Measurements from ENCODE around the gene RASSF3.

Gene RASSF3

DNA sequence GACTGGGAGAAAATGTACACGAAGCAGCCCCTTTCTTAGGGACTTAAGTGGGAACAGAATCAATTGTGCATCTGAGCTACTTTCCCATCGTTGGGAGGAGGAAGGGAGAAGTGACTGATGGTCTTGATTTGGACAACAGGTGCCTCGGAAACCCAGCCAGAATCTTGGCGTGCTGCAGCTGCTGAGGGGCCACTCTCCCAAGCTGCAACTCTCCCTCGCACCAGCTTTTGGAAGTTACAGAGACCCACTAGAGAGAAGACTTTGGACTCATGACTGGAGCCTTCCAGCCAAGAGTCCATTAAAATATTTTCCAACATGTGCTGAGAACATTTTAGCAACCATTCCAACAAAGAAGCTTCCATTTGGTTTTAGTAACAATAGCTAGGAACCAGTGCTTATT, 96.6 kb downstream of the RASSF3 start:
- Histone ChIP-seq H3K4me1 (ENCODE audit: insufficient read depth, poor library complexity, severe bottlenecking) (peaks cover 3% of the 10 kb centered on the region), H3K4me3 (ENCODE audit: severe bottlenecking) (no peak overlapping the region), H3K36me3 (ENCODE audit: low read depth) (no peaks in the 10 kb centered on the region), H3K27ac (ENCODE audit: poor library complexity, severe bottlenecking) (no peak overlapping the region), H3K9me3 (ENCODE audit: severe bottlenecking) (no peaks in the 10 kb centered on the region), H3K27me3 (ENCODE audit: insufficient read depth, poor library complexity, severe bottlenecking) (no peaks in the 10 kb centered on the region)
- TF ChIP-seq CTCF (IDR thresholded peaks at IDR 0.05; ENCODE audit: poor library complexity, severe bottlenecking): no peak
- ATAC-seq (ENCODE audit: low read depth): no peak
- no peak for DNase-seq (ENCODE audit: low spot score)

- peaks cover 3% of the 10 kb centered on the region for H3K4me1 ChIP-seq (ENCODE audit: insufficient read depth, poor library complexity, severe bottlenecking)
- H3K36me3 ChIP-seq (ENCODE audit: low read depth): no peaks in the 10 kb centered on the region
- H3K4me3 ChIP-seq (ENCODE audit: severe bottlenecking): no peak overlapping the region
- no peaks in the 10 kb centered on the region for H3K9me3 ChIP-seq (ENCODE audit: severe bottlenecking)
- DNase-seq (ENCODE audit: low spot score): no peak
- H3K27ac ChIP-seq (ENCODE audit: poor library complexity, severe bottlenecking): no peak overlapping the region
- no peaks in the 10 kb centered on the region for H3K27me3 ChIP-seq (ENCODE audit: insufficient read depth, poor library complexity, severe bottlenecking)
- peak; percentile 58 for ATAC-seq (ENCODE audit: low read depth)
- no peak for TF ChIP-seq CTCF (IDR thresholded peaks at IDR 0.05; ENCODE audit: poor library complexity, severe bottlenecking)
Measured at GRCh38 chr12:64707362-64707761, 97.1 kb downstream of the RASSF3 start.

DNA sequence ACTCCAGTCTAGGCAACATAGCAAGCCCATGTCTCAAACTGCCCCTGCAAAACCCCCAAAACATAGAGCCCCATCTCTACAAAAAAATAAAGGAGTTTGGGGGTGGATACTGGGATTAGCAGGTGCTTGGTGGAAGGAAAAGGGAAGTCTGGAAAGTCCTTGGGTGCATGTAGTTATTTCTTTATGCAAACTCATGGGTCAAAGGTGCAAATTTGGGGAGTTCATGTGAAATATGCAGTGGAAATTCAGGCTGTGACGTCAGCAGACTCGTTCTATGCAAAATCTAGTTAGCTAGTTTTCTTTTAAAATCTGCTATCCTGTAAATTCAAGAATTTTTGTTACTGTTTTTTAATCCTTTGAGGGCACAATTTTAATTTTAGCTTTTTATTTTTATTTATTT, 97.6 kb downstream of the RASSF3 start:
- no peak overlapping the region for H3K27ac ChIP-seq (ENCODE audit: poor library complexity, severe bottlenecking)
- TF ChIP-seq CTCF (IDR thresholded peaks at IDR 0.05; ENCODE audit: poor library complexity, severe bottlenecking): no peak
- no peaks in the 10 kb centered on the region for H3K9me3 ChIP-seq (ENCODE audit: severe bottlenecking)
- ATAC-seq (ENCODE audit: low read depth): no peak
- no peaks in the 10 kb centered on the region for H3K27me3 ChIP-seq (ENCODE audit: insufficient read depth, poor library complexity, severe bottlenecking)
- no peak for DNase-seq (ENCODE audit: low spot score)
- H3K4me3 ChIP-seq (ENCODE audit: severe bottlenecking): no peak overlapping the region
- no peaks in the 10 kb centered on the region for H3K36me3 ChIP-seq (ENCODE audit: low read depth)
- H3K4me1 ChIP-seq (ENCODE audit: insufficient read depth, poor library complexity, severe bottlenecking): peaks cover 3% of the 10 kb centered on the region

DNA sequence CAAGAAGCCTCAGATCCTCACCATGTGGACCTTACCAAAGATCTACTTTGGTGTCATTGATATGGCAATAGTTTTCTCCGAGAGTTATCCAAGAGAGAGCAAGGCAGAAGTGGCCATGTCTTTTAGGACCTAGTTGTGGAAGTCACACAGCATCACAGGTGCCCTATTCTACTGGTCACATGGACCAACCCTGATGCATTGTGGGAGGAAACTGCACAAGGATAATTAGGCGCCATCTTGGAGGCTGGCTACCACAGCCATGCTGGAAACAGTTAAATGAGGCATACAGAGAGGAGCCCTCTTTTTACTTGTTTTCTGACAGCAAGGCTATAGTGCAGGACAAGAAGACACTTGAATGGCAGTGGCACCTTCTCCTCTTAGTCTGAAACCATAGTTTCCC, 99.1 kb downstream of the RASSF3 start:
- Histone ChIP-seq H3K4me1 (ENCODE audit: insufficient read depth, poor library complexity, severe bottlenecking) (peaks cover 3% of the 10 kb centered on the region), H3K36me3 (ENCODE audit: low read depth) (no peaks in the 10 kb centered on the region), H3K4me3 (ENCODE audit: severe bottlenecking) (no peak overlapping the region), H3K9me3 (ENCODE audit: severe bottlenecking) (no peaks in the 10 kb centered on the region), H3K27ac (ENCODE audit: poor library complexity, severe bottlenecking) (no peak overlapping the region), H3K27me3 (ENCODE audit: insufficient read depth, poor library complexity, severe bottlenecking) (no peaks in the 10 kb centered on the region)
- ATAC-seq (ENCODE audit: low read depth) (no peak), DNase-seq (ENCODE audit: low spot score) (no peak)
- TF ChIP-seq CTCF (IDR thresholded peaks at IDR 0.05; ENCODE audit: poor library complexity, severe bottlenecking): no peak

GRCh38 chr12:64713376-64713775, 103.1 kb downstream of the RASSF3 start:
- TF ChIP-seq CTCF (IDR thresholded peaks at IDR 0.05; ENCODE audit: poor library complexity, severe bottlenecking): no peak
- Histone ChIP-seq H3K4me3 (ENCODE audit: severe bottlenecking) (no peak overlapping the region), H3K27ac (ENCODE audit: poor library complexity, severe bottlenecking) (no peak overlapping the region), H3K36me3 (ENCODE audit: low read depth) (peaks cover 20% of the 10 kb centered on the region), H3K27me3 (ENCODE audit: insufficient read depth, poor library complexity, severe bottlenecking) (no peaks in the 10 kb centered on the region), H3K9me3 (ENCODE audit: severe bottlenecking) (no peaks in the 10 kb centered on the region), H3K4me1 (ENCODE audit: insufficient read depth, poor library complexity, severe bottlenecking) (no peaks in the 10 kb centered on the region)
- ATAC-seq (ENCODE audit: low read depth): no peak
- DNase-seq (ENCODE audit: low spot score): no peak
